A549 (cell line): ENCODE results near the gene ELFN1. TPM values are rescaled to one million over a fixed set of nuclear protein-coding genes. Genes with fewer than 3 reads are reported as not detected.
A peak's percentile ranks its signal among the peaks of the same experiment; 100 is the strongest.

Experiments
- ATAC-seq, 2 experiments: fragments of 200-7000 bp in 1 of 2; fragments of >200 bp in 1 of 2; cut with Nextera tagmentation in 1 of 2; cut with Tn5 transposase in 1 of 2; 3 replicates each; pipeline versions ENCODE4 v1.8.0 to v1.9.1; 2018 to 2020; ENCODE audit warnings: mild to moderate bottlenecking in 1 of 2, moderate library complexity in 1 of 2
- CTCF ChIA-PET: fragments of 300-600 bp; sonication (Branson Sonifier 250); formaldehyde crosslinking; extraction: SDS; loops from one replicate; lab custom pipeline; 2021; ENCODE audit warnings: antibody characterized with exemption, inconsistent platforms; lab: Yijun Ruan, JAX
- POLR2A ChIA-PET: fragments of 350-600 bp; formaldehyde crosslinking; extraction: SDS; loops from one replicate; lab custom pipeline; 2021; ENCODE audit warnings: antibody characterized with exemption, inconsistent platforms; lab: Yijun Ruan, JAX
- DNase-seq, 2 experiments: peaks; one replicate each; pipeline versions ENCODE4 v3.0.0 to v3.0.0-alpha.2; 2011 to 2016; ENCODE audit warnings: low read depth in 1 of 2, low spot score in 1 of 2
- FAIRE-seq: peaks from 2 replicates; lab custom pipeline; 2011; peaks lifted over from hg19 to GRCh38; lab: Jason Lieb, UNC
- H3K27ac ChIP-seq, 2 experiments: fragments of >200 bp; sonication (Bioruptor Twin); formaldehyde crosslinking; 3 replicates each; pipeline ENCODE4 v1.5.1; 2016 to 2017
- H3K4me1 ChIP-seq: fragments of >200 bp; sonication (Bioruptor Twin); formaldehyde crosslinking; 3 replicates; pipeline ENCODE4 v1.6.1; 2016
- H3K4me2 ChIP-seq: fragments of >200 bp; sonication (Bioruptor Twin); formaldehyde crosslinking; 3 replicates; pipeline ENCODE4 v1.6.1; 2016
- H3K4me3 ChIP-seq: fragments of >200 bp; sonication (Bioruptor Twin); formaldehyde crosslinking; 3 replicates; pipeline ENCODE4 v1.5.1; 2016
- H3K9me3 ChIP-seq: fragments of >200 bp; sonication (Bioruptor Twin); formaldehyde crosslinking; 3 replicates; pipeline ENCODE4 v1.6.1; 2016
- ATOH8 ChIP-seq: fragments of 250-450 bp; sonication (Bioruptor Pico); IDR thresholded peaks from 2 replicates; pipeline ENCODE4 v1.5.0; 2020; ENCODE audit warnings: low read depth, mild to moderate bottlenecking, moderate library complexity
- CEBPB ChIP-seq, 2 experiments: fragments of >200 bp in 1 of 2; sonication (Bioruptor Twin) in 1 of 2; formaldehyde crosslinking in 1 of 2; IDR thresholded peaks; 2 replicates each; pipeline ENCODE4 v1.6.1; 2012 to 2016
- CTCF ChIP-seq: fragments of >200 bp; sonication (Bioruptor Twin); formaldehyde crosslinking; IDR thresholded peaks from 3 replicates; pipeline ENCODE4 v1.5.1; 2016
- EHF ChIP-seq: fragments of 250-450 bp; sonication (Bioruptor Pico); IDR thresholded peaks from 2 replicates; pipeline ENCODE4 v1.5.0; 2020; ENCODE audit warnings: mild to moderate bottlenecking
- ESRRA ChIP-seq: fragments of 150-350 bp; IDR thresholded peaks from 2 replicates; pipeline ENCODE4 v1.6.1; 2014; ENCODE audit warnings: mild to moderate bottlenecking, low read length, borderline replicate concordance
- FOSB ChIP-seq: fragments of 250-450 bp; sonication (Bioruptor Pico); IDR thresholded peaks from 2 replicates; pipeline ENCODE4 v1.5.0; 2020; ENCODE audit warnings: mild to moderate bottlenecking, moderate library complexity
- HES2 ChIP-seq: fragments of >200 bp; sonication (Bioruptor Twin); formaldehyde crosslinking; IDR thresholded peaks from 2 replicates; pipeline ENCODE4 v1.6.1; 2016
- HMGXB4 ChIP-seq: fragments of 250-450 bp; sonication (Bioruptor Pico); IDR thresholded peaks from 2 replicates; pipeline ENCODE4 v1.5.0; 2021; ENCODE audit warnings: mild to moderate bottlenecking, moderate library complexity, borderline replicate concordance
- JUNB ChIP-seq: fragments of >200 bp; sonication (Bioruptor Twin); formaldehyde crosslinking; IDR thresholded peaks from 2 replicates; pipeline ENCODE4 v1.6.1; 2016
- MAFK ChIP-seq: fragments of 450-650 bp; IDR thresholded peaks from 2 replicates; pipeline ENCODE4 v1.6.1; 2014; ENCODE audit not compliant: partially characterized antibody
- MYC ChIP-seq: IDR thresholded peaks from 2 replicates; pipeline ENCODE4 v1.6.1; 2012; ENCODE audit warnings: mild to moderate bottlenecking, inconsistent platforms, low read length, improper control_type of control experiment, borderline replicate concordance
- PBX3 ChIP-seq: IDR thresholded peaks from 2 replicates; pipeline ENCODE4 v1.6.1; 2012
- RAD21 ChIP-seq, 2 experiments: fragments of >200 bp in 1 of 2; sonication (Bioruptor Twin) in 1 of 2; formaldehyde crosslinking in 1 of 2; IDR thresholded peaks in 1 of 2; conservative IDR thresholded peaks in 1 of 2; 2 replicates in 1 of 2; 3 replicates in 1 of 2; pipeline ENCODE4 v1.6.1; 2012 to 2018; ENCODE audit warnings: inconsistent platforms in 1 of 2
- RARB ChIP-seq: fragments of 250-450 bp; sonication (Bioruptor Pico); IDR thresholded peaks from 2 replicates; pipeline ENCODE4 v1.8.0; 2021; ENCODE audit warnings: mild to moderate bottlenecking, moderate library complexity
- RCOR1 ChIP-seq: fragments of 150-350 bp; IDR thresholded peaks from 2 replicates; pipeline ENCODE4 v1.6.1; 2014; ENCODE audit warnings: antibody characterized with exemption, low read length, low read depth
- RFX5 ChIP-seq: fragments of 450-650 bp; IDR thresholded peaks from 2 replicates; pipeline ENCODE4 v1.7.1; 2014; ENCODE audit warnings: antibody characterized with exemption, mild to moderate bottlenecking, moderate library complexity
- SREBF2 ChIP-seq: fragments of 450-650 bp; IDR thresholded peaks from 2 replicates; pipeline ENCODE4 v1.6.1; 2014; ENCODE audit warnings: mild to moderate bottlenecking, moderate library complexity
- ZC3H11A ChIP-seq: fragments of 450-650 bp; IDR thresholded peaks from 2 replicates; pipeline ENCODE4 v1.6.1; 2014; ENCODE audit warnings: antibody characterized with exemption, mild to moderate bottlenecking
- ZSCAN20 ChIP-seq: fragments of 250-450 bp; sonication (Bioruptor Pico); IDR thresholded peaks from 2 replicates; pipeline ENCODE4 v1.8.0; 2022; ENCODE audit warnings: mild to moderate bottlenecking, moderate library complexity
- WGBS: methylation state at CpG from one replicate; pipeline ENCODE4 v1.1.6; 2017; ENCODE audit errors: missing lambda C conversion rate; 5-methylcytosine and 5-hydroxymethylcytosine counted together
- polyA plus RNA-seq, 4 experiments: library from polyadenylated mRNA; depleted of rRNA in 3 of 4; stranded (reverse); fragments of >200 nt; fragmentation: RNase III in 1 of 4; extraction: RNeasy Plus Mini Kit Qiagen cat#74134 plus additional on column Dnase treatment in 1 of 4; gene quantifications; 2 replicates in 3 of 4; 3 replicates in 1 of 4; pipeline ENCODE4 v1.2.3, GENCODE V29; 2011 to 2017

Gene ELFN1
- polyA plus RNA-seq, 2 of the 4 experiments (the other 2 are of a cell fraction) = 0.08 to 0.10 TPM

GRCh38 chr7:1758859-1759521 lies 88.9 kb downstream of the ELFN1 start:
- 66% methylated on average over 16 of the region's 32 CpGs for WGBS
- H3K4me2 ChIP-seq = no peak overlapping the region
- H3K4me1 ChIP-seq = no peaks in the 10 kb centered on the region
- TF ChIP-seq HES2 (no peak), EHF (CRISPR knock-in tag) (no peak), FOSB (no peak), JUNB (no peak), RFX5 (no peak), ESRRA (no peak), ZC3H11A (no peak), RAD21 (conservative IDR thresholded peaks at IDR 0.05 in 1 of 2, IDR thresholded peaks at IDR 0.05 in 1 of 2) (peak in 1 of 2 experiments; percentile 0; a peak in 1 of 5 replicates)
- peak; percentile 33 to 61; a peak in 4 of 6 replicates for ATAC-seq
- peaks cover 6% of the 10 kb centered on the region; the same call in 2 of the 3 replicates for H3K9me3 ChIP-seq
- H3K27ac ChIP-seq = no peak overlapping the region
- no peak overlapping the region for H3K4me3 ChIP-seq
- POLR2A ChIA-PET = interaction anchor here (0.6 to 0.8 kb wide), 2 partner anchors 124 to 450 kb away, joined by 3 to 8 read pairs; no protein-coding TSS in a partner anchor
- CTCF ChIA-PET = interaction anchor here (0.7 to 2.1 kb wide), 13 partner anchors 9 to 791 kb away, joined by 3 to 9 read pairs (median 4); no protein-coding TSS in a partner anchor
- FAIRE-seq = no peak
- no peak for DNase-seq

GRCh38 chr7:1761097-1761496 lies 91.0 kb downstream of the ELFN1 start:
- CTCF ChIA-PET = no interaction called here
- H3K4me1 ChIP-seq = no peaks in the 10 kb centered on the region
- H3K9me3 ChIP-seq = peaks cover 14% of the 10 kb centered on the region; the same call in 2 of the 3 replicates
- ATAC-seq = no peak
- TF ChIP-seq MYC (no peak), CEBPB (IDR thresholded peaks at IDR 0.05) (no peak), ZSCAN20 (CRISPR knock-in tag) (no peak), SREBF2 (no peak), MAFK (no peak), CTCF (no peak), RCOR1 (no peak), RARB (CRISPR knock-in tag) (no peak), ATOH8 (no peak), HMGXB4 (CRISPR knock-in tag) (no peak), PBX3 (no peak)
- no peak for DNase-seq
- no peak overlapping the region for H3K4me3 ChIP-seq
- no peak for FAIRE-seq
- WGBS = 57% methylated on average over 13 of the region's 13 CpGs
- H3K27ac ChIP-seq = no peak overlapping the region
- POLR2A ChIA-PET = no interaction called here
- no peak overlapping the region for H3K4me2 ChIP-seq
